HG02623 (cell line): Measurements from ENCODE around the gene RASIP1.
"Not testable (repeated sequence)": the region's sequence is repeated elsewhere in the genome, so short reads cannot be mapped to it uniquely, and the experiment has no call there.

Source experiments
- ATAC-seq: cut with Tn5 transposase; IDR thresholded peaks from one replicate; pipeline ENCODE4 v1.9.1; 2021; ENCODE audit warnings: moderate library complexity; ENCODE audit not compliant: unreplicated experiment

The RASIP1 gene

DNA sequence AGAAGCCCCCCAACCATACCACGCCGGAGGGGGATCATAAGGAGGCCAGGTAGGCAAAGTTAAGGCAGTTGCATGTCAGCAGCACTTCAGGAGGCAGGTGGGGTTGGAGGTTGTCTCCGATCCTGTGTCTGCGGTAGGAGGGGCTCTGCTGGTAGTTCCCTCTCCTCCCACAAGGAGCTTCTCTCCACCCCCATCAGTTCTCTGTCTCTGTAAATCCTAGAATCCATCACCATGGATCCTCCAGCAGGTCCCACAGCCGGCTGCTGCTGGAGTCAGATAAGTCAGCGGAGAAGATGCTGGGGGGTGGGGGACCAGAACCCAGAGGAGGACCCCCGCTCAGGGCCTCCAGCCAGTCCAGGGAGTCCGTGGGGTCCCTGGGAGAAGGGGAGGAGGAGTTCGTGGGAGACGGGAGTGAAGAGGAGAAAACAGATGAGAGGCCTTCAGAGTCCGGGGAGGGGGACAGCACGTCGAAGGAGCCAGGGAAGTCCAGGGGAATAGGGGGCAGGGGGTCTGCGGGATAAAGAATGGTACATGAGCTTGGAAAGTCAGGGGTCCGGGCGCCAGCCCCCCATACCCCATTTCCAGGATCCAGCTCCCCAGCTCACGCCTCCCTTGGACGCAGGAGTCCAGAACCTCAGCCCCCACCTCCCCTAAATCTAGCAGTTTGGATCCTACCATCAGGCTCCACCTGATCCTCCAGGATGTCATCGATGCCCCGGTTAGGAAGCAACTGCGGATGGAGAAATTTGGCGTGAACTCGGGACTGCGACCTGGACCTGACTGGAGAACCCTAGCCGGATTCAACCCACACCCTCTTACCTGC is 27.2 kb downstream of the RASIP1 start:
- ATAC-seq = no peak

DNA sequence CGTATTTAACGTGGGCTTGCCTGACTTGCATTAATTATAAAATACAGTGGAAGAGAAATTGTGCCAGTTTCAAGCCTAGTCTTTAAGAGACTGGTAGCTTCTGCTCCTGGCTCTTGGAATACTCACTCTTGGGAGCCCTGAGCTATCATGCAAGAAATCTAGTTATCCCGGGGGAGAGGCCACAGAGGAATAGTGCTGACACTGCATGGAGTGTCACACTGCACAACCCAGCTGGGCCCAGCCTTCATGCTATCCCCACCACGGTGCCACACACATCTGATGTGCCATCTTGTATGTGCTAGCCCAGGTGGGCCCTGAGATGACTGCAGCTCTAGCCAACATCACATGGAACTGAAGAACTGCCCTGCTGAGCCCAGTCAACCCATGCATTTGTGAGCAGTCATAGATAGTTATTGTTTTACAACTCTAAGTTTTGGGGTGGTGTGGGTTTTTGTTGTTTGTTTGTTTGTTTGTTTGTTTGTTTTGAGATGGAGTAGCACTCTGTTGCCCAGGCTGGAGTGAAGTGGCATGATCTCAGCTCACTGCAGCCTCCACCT is 29.2 kb downstream of the RASIP1 start:
- ATAC-seq = no peak

DNA sequence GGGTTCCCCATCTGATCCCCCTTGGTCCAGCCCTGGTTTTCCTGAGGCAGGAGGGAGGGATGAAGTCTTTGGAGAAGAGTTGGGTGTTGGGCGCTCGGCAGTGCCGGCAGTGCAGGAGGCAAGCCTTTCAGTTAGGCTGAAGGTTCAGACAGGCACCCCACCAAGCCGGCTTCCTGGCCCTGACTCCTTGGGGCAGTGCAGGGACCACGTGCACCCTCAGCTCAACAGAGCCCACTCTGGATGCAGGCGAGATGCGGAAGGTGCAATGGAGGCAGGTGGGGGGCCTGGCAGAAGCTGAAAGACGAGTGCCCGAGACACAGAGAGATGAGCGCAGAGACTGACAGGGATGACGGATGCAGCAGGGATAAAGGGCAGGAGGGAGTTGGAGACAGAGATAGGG is 31.9 kb downstream of the RASIP1 start:
- ATAC-seq = no peak

- no peak for ATAC-seq
Measured at GRCh38 chr19:48705431-48705830, 35.0 kb downstream of the RASIP1 start.

GRCh38 chr19:48703316-48703715 is 37.1 kb downstream of the RASIP1 start:
- ATAC-seq = no peak

DNA sequence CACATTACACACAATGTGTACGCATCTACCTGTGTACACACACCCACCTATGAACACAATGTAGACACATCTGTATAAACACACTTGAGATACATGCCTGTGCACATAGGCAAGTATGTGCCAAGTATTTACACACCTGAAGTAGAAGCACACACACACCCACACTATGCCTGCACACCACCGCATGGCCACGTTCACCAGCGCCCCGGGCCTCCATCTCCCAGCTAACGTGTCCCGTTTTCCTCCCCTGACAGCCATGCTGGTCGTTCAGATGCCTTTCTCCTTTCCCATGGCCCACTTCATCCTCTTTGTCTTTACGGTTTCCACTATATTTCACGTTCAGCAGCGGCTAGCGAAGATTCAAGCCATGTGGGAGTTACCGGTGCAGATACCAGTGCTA is 37.7 kb downstream of the RASIP1 start:
- ATAC-seq = no peak

DNA sequence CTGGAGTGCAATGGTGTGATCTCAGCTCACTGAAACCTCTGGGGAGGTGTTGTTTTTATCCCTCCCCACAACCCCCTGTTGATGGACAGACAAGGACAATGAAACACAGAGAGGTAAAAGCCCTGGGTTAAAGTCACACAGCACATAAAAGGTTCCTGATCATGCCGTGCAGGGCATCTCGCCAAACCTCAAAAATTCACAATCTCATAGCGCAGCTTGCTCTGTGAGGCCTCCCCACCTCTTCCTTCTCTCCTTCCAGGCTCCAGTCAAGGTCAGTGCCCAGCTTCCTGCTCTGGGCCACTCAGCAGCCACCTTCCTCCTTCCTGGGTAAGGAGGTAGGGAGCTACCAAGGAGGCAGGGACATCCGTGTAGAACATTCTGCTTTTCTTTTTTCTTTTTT is 42.4 kb downstream of the RASIP1 start:
- no peak for ATAC-seq

GRCh38 chr19:48696353-48697010 is 43.9 kb downstream of the RASIP1 start:
- no peak for ATAC-seq

GRCh38 chr19:48695743-48696352 is 44.6 kb downstream of the RASIP1 start, which contains the start of gene FUT2:
Gene FUT2 (plus strand): TSS chr19:48695971. CDS start chr19:48702957, 6,986 bp downstream.
- no peak for ATAC-seq

DNA sequence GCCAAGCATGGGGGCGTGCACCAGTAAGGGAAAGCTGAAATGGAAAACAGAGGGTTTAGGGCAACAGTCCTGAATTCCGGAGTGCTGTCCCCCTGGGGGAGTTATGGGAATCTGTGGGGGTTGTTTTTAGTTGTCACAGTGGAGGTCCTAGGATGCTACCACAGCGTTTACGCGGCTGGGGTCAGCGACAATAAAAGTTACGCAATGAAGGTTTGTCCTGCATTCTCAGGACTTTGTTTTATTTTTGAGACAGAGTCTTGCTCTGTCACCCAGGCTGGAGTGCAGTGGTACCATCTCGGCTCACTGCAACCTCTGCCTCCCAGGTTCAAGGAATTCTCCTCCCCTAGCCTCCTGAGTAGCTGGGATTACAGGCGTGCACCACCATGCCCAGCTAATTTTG is 46.8 kb downstream of the RASIP1 start:
- ATAC-seq = not testable (repeated sequence)

- ATAC-seq = no peak
Measured at GRCh38 chr19:48689449-48689848, 51.0 kb downstream of the RASIP1 start.

DNA sequence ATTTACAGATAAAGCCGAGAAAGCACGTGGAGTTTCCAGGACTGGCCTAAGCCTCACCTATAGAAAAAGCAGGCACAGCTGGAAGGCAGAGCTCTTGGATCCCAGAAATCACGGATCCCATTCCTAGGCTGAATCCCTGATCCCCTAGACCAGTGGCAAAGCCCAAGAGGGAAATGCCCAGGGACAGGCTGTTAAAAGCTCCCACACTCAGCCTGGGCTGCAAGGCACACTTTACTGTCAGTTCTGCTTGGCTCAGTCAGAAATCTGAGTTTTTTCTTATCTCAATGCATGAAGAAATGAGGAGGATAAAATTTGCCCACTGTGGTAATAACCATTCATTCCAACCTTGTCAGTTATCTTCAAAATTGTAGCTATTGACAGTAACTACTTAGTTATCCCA is 52.6 kb downstream of the RASIP1 start:
- no peak for ATAC-seq

DNA sequence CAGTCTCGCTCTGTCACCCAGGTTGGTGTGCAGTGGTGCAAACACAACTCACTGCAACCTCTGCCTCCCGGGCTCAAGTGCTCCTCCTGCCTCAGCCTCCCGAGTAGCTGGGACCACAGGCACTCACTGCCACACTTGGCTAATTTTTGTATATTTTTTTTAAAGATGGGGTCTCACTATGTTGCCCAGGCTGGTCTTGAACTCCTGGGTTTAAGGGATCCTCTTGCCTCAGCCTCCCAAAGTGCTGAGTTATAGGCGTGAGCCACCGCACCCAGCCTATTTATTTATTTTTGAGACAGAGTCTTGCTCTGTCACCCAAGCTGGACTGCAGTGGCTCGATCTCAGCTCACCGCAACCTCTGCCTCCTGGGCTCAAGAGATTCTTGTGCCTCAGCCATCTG is 53.8 kb downstream of the RASIP1 start:
- ATAC-seq = not testable (repeated sequence)

DNA sequence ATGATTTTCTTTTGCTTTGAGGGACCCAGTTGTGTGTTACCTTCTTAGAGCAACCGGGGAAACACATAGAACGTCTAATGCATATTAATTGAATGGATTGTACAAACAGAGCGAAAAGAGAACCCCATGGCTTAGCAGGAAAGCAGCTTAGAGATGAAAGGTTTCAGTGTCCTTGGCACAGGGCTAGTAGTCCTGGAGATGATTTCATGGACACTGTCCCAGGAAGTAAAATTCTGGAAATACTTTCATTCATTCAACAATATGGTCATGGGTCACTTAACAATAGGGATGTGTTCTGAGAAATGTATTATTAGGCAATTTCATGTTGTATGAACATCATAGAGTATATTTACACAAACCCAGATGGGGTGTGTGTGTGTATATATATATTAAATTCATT is 54.3 kb downstream of the RASIP1 start:
- no peak for ATAC-seq

GRCh38 chr19:48685583-48685982 is 54.8 kb downstream of the RASIP1 start:
- ATAC-seq = no peak

DNA sequence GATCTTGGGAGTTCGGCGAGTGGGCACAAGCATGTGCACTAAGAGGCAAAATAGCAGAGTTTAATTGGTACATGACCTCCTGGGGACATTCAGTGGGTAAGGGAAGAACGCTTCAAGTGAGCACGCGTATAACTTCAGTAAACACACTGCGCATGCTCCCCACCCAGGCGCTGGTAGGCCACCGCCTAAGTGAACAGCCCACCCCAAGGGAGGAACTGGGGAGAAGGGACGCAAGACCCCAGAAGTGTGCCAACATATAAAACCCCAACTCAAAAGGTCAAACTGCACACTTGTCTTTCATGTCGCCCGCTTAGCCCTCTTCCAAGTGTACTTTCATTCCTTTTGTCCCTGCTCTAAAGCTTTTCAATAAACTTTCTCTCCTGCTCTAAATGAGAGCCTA is 57.1 kb downstream of the RASIP1 start:
- ATAC-seq = no peak

DNA sequence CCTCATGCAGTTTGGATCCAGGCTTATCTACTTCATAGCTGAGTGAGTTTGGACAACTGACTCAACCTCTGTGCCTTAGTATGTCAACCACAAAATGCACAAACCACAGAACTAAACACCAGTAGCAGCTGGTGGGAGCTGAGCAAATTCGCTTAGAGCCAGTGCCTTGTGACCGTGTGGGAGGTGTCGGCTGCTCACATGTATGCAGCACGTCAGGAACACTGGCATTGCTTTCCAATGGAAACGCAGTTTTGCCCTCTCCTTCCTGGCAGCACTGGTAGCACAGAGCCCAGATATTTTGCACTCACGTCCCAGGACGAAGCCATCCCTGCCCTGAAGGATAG is 59.3 kb downstream of the RASIP1 start:
- ATAC-seq = no peak

- no peak for ATAC-seq
Measured at GRCh38 chr19:48680436-48681126, 59.8 kb downstream of the RASIP1 start.

DNA sequence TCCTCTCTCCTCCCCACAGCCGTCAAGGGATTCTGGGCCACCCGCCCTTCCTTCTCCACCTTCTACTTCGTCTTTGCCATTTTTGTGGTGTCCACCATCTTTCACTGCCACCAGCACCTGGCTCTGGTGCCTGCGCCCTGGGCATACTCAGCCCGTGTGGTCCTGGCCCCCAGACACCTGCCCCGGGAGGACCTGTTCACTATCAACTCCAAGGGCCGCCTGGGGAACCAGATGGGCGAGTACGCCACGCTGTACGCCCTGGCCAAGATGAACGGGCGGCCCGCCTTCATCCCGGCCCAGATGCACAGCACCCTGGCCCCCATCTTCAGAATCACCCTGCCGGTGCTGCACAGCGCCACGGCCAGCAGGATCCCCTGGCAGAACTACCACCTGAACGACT is 60.4 kb downstream of the RASIP1 start:
- not testable (repeated sequence) for ATAC-seq

DNA sequence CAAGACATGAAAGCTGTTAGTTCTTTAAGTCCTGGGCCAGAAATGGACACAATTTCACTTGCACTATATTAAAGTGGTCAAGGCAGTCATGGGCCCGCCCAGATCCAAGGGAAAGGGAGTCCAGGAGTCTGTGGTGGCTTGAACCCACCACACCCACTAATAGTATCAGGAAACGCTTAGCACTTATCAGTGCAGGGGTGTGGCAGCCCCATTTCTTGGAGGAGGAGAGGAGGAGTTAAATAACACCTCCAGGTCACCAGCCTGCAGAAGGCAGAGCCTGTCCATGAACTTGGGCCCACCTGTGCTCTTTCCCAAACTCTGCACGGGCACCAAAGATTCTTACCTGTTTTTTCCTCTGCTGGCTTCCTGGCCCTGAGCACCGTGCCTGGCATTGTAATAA is 62.2 kb downstream of the RASIP1 start:
- no peak for ATAC-seq

- no peak for ATAC-seq
Measured at GRCh38 chr19:48676887-48677286, 63.5 kb downstream of the RASIP1 start.
